ENCODE data around the gene B3GNT4.

B3GNT4 gene

DNA sequence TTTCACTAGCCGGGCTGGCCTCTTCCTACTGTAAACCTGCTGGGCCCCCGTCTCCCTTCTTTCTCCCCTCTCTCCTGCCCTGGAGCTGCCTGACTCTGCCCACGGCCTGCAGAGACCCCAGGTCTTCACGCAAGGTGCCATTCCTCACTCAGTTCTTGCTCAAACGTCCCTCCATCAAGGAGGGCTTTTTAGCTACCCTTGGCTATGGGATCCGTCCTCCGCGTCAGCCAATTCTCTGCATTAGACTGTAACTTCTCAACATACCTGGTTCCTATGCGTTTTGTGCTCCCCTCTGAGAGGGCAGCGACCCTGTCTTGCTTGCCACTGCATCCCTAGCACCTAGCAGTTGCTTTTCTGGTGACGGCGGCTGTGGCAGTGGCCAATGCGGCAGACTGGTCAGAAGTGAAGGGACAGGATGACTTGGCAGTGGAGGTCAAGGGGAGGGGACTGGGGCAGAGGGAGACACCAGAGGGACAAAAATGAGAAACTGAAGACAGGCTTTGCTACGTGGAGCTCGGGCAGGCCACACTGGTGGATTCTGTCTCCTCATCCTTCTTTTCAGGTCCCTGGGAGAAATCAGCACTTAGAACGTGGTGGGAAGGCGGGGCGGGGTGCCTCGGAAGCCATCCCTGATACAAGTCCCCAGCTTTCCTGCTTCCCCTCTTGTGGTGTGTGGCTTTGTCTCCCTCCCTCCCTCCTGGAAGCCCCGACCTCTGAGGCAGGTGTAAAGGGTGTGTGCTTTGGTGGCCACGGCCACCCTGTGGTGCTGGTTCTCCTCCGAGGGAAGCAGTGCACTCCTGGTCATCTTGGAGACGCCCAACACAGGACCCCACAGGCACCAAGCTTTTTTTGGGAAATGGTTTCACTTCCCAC lies 1.8 kb downstream of the B3GNT4 start:
- DNase-seq (ENCODE audit: low read depth), result no peak
- no peak overlapping the region for H3K4me3 ChIP-seq (ENCODE audit: low read depth, low read length)
- TF ChIP-seq, protein P1, sequence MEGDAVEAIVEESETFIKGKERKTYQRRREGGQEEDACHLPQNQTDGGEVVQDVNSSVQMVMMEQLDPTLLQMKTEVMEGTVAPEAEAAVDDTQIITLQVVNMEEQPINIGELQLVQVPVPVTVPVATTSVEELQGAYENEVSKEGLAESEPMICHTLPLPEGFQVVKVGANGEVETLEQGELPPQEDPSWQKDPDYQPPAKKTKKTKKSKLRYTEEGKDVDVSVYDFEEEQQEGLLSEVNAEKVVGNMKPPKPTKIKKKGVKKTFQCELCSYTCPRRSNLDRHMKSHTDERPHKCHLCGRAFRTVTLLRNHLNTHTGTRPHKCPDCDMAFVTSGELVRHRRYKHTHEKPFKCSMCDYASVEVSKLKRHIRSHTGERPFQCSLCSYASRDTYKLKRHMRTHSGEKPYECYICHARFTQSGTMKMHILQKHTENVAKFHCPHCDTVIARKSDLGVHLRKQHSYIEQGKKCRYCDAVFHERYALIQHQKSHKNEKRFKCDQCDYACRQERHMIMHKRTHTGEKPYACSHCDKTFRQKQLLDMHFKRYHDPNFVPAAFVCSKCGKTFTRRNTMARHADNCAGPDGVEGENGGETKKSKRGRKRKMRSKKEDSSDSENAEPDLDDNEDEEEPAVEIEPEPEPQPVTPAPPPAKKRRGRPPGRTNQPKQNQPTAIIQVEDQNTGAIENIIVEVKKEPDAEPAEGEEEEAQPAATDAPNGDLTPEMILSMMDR (IDR thresholded peaks at IDR 0.05; ENCODE audit: low read depth, low read length, missing control alignments), result no peak

DNA sequence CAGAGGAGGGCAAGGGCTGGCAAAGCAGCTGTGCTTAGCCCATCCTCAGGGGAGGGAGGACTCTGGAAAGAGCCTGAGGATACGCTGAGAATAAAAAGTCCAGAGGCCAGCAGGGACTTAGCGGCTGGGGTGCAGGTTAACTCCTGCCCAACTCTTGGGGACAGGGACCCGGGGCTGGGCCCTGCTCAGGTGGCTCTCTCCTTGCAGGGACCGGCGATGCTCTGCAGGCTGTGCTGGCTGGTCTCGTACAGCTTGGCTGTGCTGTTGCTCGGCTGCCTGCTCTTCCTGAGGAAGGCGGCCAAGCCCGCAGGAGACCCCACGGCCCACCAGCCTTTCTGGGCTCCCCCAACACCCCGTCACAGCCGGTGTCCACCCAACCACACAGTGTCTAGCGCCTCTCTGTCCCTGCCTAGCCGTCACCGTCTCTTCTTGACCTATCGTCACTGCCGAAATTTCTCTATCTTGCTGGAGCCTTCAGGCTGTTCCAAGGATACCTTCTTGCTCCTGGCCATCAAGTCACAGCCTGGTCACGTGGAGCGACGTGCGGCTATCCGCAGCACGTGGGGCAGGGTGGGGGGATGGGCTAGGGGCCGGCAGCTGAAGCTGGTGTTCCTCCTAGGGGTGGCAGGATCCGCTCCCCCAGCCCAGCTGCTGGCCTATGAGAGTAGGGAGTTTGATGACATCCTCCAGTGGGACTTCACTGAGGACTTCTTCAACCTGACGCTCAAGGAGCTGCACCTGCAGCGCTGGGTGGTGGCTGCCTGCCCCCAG lies 2.8 kb downstream of the B3GNT4 start:
- TF ChIP-seq, protein P1 (IDR thresholded peaks at IDR 0.05; ENCODE audit: low read depth, low read length, missing control alignments), result no peak
- DNase-seq (ENCODE audit: low read depth), result no peak

DNA sequence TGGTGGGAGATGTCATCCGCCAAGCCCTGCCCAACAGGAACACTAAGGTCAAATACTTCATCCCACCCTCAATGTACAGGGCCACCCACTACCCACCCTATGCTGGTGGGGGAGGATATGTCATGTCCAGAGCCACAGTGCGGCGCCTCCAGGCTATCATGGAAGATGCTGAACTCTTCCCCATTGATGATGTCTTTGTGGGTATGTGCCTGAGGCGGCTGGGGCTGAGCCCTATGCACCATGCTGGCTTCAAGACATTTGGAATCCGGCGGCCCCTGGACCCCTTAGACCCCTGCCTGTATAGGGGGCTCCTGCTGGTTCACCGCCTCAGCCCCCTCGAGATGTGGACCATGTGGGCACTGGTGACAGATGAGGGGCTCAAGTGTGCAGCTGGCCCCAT lies 3.5 kb downstream of the B3GNT4 start:
- TF ChIP-seq, protein P1 (IDR thresholded peaks at IDR 0.05; ENCODE audit: low read depth, low read length, missing control alignments), result no peak
- DNase-seq (ENCODE audit: low read depth), result no peak
- no peak overlapping the region for H3K4me3 ChIP-seq (ENCODE audit: low read depth, low read length)

More for the DNA sequence above, 2.8 kb downstream of the B3GNT4 start:
- no peak overlapping the region for H3K4me3 ChIP-seq (ENCODE audit: low read depth, low read length)

DNA sequence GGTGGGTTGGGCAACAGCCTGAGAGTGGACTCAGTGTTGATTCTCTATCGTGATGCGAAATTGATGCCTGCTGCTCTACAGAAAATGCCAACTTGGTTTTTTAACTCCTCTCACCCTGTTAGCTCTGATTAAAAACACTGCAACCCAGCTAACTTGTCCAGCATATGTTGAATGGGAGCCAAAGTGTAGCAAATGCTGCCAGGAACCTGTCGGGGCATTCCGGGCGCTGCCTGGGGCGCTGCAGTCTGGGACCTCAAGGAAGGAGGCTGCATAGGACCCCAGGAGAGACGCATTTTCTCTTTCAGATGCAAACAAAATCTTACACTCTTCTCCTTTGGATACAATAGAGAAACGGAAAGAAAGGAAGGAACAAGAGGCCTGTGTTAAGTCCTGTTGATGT lies 3.9 kb downstream of the B3GNT4 start:
- DNase-seq (ENCODE audit: low read depth), result no peak
- H3K4me3 ChIP-seq (ENCODE audit: low read depth, low read length), result no peak overlapping the region
- TF ChIP-seq, protein P1 (IDR thresholded peaks at IDR 0.05; ENCODE audit: low read depth, low read length, missing control alignments), result no peak

DNA sequence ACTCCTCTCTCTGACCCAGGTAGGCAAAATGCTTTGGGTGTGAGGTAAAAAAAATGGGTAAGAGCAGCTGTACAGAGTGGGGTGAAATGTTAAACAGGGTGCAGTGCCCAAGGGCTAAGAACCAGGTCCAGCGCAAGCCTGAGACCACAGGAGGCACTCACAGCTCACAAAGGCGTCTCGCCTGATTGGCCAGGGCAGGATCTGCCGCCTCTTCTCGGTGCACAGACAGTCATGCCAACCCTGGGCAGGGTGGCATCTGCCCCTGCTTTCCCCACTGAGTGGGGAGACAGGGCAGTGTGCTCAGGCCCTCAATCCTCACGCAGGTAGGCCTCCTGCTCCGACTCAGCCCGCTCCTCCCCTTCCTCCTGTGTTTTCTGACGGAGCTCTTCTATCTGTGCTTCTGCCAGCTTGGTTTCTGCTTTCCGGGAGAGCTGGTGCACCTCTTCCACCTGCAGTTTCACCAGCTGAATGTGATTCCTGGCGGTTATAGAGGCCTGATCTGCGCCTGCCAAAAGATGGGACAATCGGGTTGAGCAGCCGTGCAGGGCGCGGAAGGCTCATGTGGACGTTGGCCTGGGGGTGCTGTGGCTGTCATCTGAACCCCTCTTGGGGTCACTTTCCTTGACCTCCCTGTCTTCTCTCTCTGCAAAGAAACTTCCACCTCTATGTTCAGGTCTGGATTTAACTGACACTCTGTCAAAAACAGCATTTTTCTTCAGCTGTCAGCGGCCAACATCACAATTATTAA lies 4.7 kb downstream of the B3GNT4 start:
- H3K4me3 ChIP-seq (ENCODE audit: low read depth, low read length), result no peak overlapping the region
- TF ChIP-seq, protein P1 (IDR thresholded peaks at IDR 0.05; ENCODE audit: low read depth, low read length, missing control alignments), result no peak
- DNase-seq (ENCODE audit: low read depth), result no peak

DNA sequence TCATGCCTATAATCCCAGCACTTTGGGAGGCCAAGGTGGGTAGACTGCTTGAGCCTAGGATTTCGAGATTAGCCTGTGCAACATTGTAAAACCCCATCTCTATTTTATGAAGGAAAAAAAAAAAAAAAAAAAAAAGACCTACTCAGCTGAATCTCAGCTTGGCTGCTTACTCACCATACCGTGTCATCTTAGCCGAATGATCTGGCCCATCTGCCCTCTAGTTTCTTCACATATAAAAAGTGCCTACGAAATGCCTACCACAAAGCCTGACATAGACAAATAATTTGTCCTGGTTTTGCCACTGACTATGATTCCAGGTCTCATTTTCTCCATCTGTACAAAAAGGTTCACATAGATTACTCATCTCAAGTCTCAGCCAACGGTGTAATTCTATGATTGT lies 12.3 kb downstream of the B3GNT4 start:
- H3K4me3 ChIP-seq (ENCODE audit: low read depth, low read length), result no peak overlapping the region
- DNase-seq (ENCODE audit: low read depth), result no peak
- TF ChIP-seq, protein P1 (IDR thresholded peaks at IDR 0.05; ENCODE audit: low read depth, low read length, missing control alignments), result no peak

All from GM12864 (cell line).